ENCODE results near the gene MT1HL1. TPM values are rescaled to one million over a fixed set of nuclear protein-coding genes. Genes with fewer than 3 reads are reported as not detected.

Gene MT1HL1
- total and polyA plus RNA-seq, 2 of the 8 experiments (the other 6 are each of a cell fraction or from before 2014, with no cell fraction given) = not detected

GRCh38 chr1:237013608-237014007 is 9.4 kb upstream of the MT1HL1 start (continued):
- TF ChIP-seq CHD7 (IDR thresholded peaks at IDR 0.05; ENCODE audit: insufficient replicate concordance, low read length) (no peak), PHF8 (conservative IDR thresholded peaks at IDR 0.05; ENCODE audit: low read depth, low read length) (no peak), BRCA1 (IDR thresholded peaks at IDR 0.05; ENCODE audit: low read depth, low read length) (no peak), MAFK (IDR thresholded peaks at IDR 0.05; ENCODE audit: low read depth, low read length) (no peak), NRF1 (IDR thresholded peaks at IDR 0.05; ENCODE audit: low read depth, low read length) (no peak), YY1 (IDR thresholded peaks at IDR 0.05; ENCODE audit: low read depth, low read length) (no peak), ATF2 (IDR thresholded peaks at IDR 0.05; ENCODE audit: low read length) (no peak), SIX5 (IDR thresholded peaks at IDR 0.05; ENCODE audit: low read depth, low read length) (no peak), NANOG (IDR thresholded peaks at IDR 0.05; ENCODE audit: insufficient read depth, low read depth, low read length, poor library complexity, severe bottlenecking) (no peak)
